SJSA1 (cell line): ENCODE data around the gene LSP1. TPM values are rescaled to one million over a fixed set of nuclear protein-coding genes. Genes with fewer than 3 reads are reported as not detected.

Source experiments
- DNase-seq, 2 experiments: peaks; one replicate each; pipeline ENCODE4 v3.0.0-alpha.2; 2015 to 2020; ENCODE audit warnings: low spot score in 2 of 2, low read depth in 1 of 2
- H3K27ac ChIP-seq: fragments of 250-450 bp; sonication (Bioruptor Pico); 2 replicates; pipeline ENCODE4 v1.5.1; 2020; ENCODE audit warnings: mild to moderate bottlenecking, moderate library complexity
- H3K27me3 ChIP-seq: fragments of 250-450 bp; sonication (Bioruptor Pico); replicated peaks from 2 replicates; pipeline ENCODE4 v1.5.1; 2020; ENCODE audit warnings: mild to moderate bottlenecking, moderate library complexity
- H3K36me3 ChIP-seq: fragments of 250-450 bp; sonication (Bioruptor Pico); 2 replicates; pipeline ENCODE4 v1.5.1; 2020; ENCODE audit warnings: mild to moderate bottlenecking
- H3K4me1 ChIP-seq: fragments of 250-450 bp; sonication (Bioruptor Pico); replicated peaks from 2 replicates; pipeline ENCODE4 v1.6.1; 2021; ENCODE audit warnings: mild to moderate bottlenecking
- H3K4me3 ChIP-seq: fragments of 250-450 bp; sonication (Bioruptor Pico); 2 replicates; pipeline ENCODE4 v1.5.1; 2020; ENCODE audit warnings: mild to moderate bottlenecking
- H3K9me3 ChIP-seq: fragments of 250-450 bp; sonication (Bioruptor Pico); replicated peaks from 2 replicates; pipeline ENCODE4 v1.5.1; 2020; ENCODE audit warnings: mild to moderate bottlenecking
- total RNA-seq: library from RNA; depleted of rRNA; stranded (reverse); fragments of >200 nt; shearing (Covaris generic); gene quantifications from 2 replicates; pipeline ENCODE4 v1.2.3, GENCODE V29; 2014

The LSP1 gene
- total RNA-seq, 1 experiment from 2014 or later = 0.50 TPM

- Histone ChIP-seq H3K9me3 (no peaks in the 10 kb centered on the region), H3K27me3 (no peaks in the 10 kb centered on the region), H3K4me1 (peaks cover 30% of the 10 kb centered on the region), H3K36me3 (no peaks in the 10 kb centered on the region), H3K4me3 (no peak overlapping the region), H3K27ac (peak overlapping the region; percentile 52)
- DNase-seq = peak in 1 of 2 experiments; percentile 10
Measured at GRCh38 chr11:1906611-1907423, 53.9 kb downstream of the LSP1 start.

GRCh38 chr11:1908618-1909017 lies 55.7 kb downstream of the LSP1 start:
- DNase-seq = peak in 1 of 2 experiments; percentile 12
- Histone ChIP-seq H3K27me3 (no peaks in the 10 kb centered on the region), H3K9me3 (no peaks in the 10 kb centered on the region), H3K4me1 (peaks cover 30% of the 10 kb centered on the region), H3K4me3 (no peak overlapping the region), H3K27ac (peak overlapping the region; percentile 2; the same call in 1 of the 2 replicates), H3K36me3 (no peaks in the 10 kb centered on the region)

GRCh38 chr11:1909524-1909923 lies 56.6 kb downstream of the LSP1 start:
- no peak overlapping the region for H3K27ac ChIP-seq
- no peaks in the 10 kb centered on the region for H3K27me3 ChIP-seq
- no peaks in the 10 kb centered on the region for H3K36me3 ChIP-seq
- H3K4me1 ChIP-seq = peaks cover 30% of the 10 kb centered on the region
- no peak for DNase-seq
- no peaks in the 10 kb centered on the region for H3K9me3 ChIP-seq
- H3K4me3 ChIP-seq = no peak overlapping the region

- no peaks in the 10 kb centered on the region for H3K27me3 ChIP-seq
- H3K4me1 ChIP-seq = peaks cover 12% of the 10 kb centered on the region; the same call in 1 of the 2 replicates
- H3K4me3 ChIP-seq = no peak overlapping the region
- DNase-seq = no peak
- no peaks in the 10 kb centered on the region for H3K36me3 ChIP-seq
- no peak overlapping the region for H3K27ac ChIP-seq
- no peaks in the 10 kb centered on the region for H3K9me3 ChIP-seq
Measured at GRCh38 chr11:1912289-1912878, 59.5 kb downstream of the LSP1 start.

- no peak for DNase-seq
- Histone ChIP-seq H3K4me1 (peaks cover 8% of the 10 kb centered on the region; the same call in 1 of the 2 replicates), H3K4me3 (no peak overlapping the region), H3K27me3 (no peaks in the 10 kb centered on the region), H3K9me3 (no peaks in the 10 kb centered on the region), H3K27ac (no peak overlapping the region), H3K36me3 (no peaks in the 10 kb centered on the region)
Measured at GRCh38 chr11:1913271-1914060, 60.6 kb downstream of the LSP1 start.

GRCh38 chr11:1915795-1916131 lies 62.9 kb downstream of the LSP1 start:
- Histone ChIP-seq H3K27ac (no peak overlapping the region), H3K9me3 (no peaks in the 10 kb centered on the region), H3K4me3 (no peak overlapping the region), H3K27me3 (no peaks in the 10 kb centered on the region), H3K4me1 (peaks cover under 1% of the 10 kb centered on the region), H3K36me3 (no peaks in the 10 kb centered on the region)
- DNase-seq = no peak

GRCh38 chr11:1916132-1916985 lies 63.5 kb downstream of the LSP1 start:
- H3K4me1 ChIP-seq = peaks cover 7% of the 10 kb centered on the region
- no peak overlapping the region for H3K4me3 ChIP-seq
- H3K27me3 ChIP-seq = no peaks in the 10 kb centered on the region
- H3K27ac ChIP-seq = no peak overlapping the region
- H3K9me3 ChIP-seq = no peaks in the 10 kb centered on the region
- no peaks in the 10 kb centered on the region for H3K36me3 ChIP-seq
- DNase-seq = no peak

- Histone ChIP-seq H3K4me3 (no peak overlapping the region), H3K27me3 (no peaks in the 10 kb centered on the region), H3K36me3 (no peaks in the 10 kb centered on the region), H3K9me3 (no peaks in the 10 kb centered on the region), H3K4me1 (peaks cover 14% of the 10 kb centered on the region), H3K27ac (no peak overlapping the region)
- no peak for DNase-seq
Measured at GRCh38 chr11:1916986-1917522, 64.2 kb downstream of the LSP1 start.

- Histone ChIP-seq H3K27ac (no peak overlapping the region), H3K4me3 (no peak overlapping the region), H3K9me3 (no peaks in the 10 kb centered on the region), H3K27me3 (0 out of 2 replicates have a peak, but pooled peaks cover 3% of the 10 kb centered on the region), H3K36me3 (no peaks in the 10 kb centered on the region), H3K4me1 (peaks cover 21% of the 10 kb centered on the region)
- no peak for DNase-seq
Measured at GRCh38 chr11:1917523-1918435, 64.9 kb downstream of the LSP1 start.

- Histone ChIP-seq H3K9me3 (no peaks in the 10 kb centered on the region), H3K4me1 (peaks cover 27% of the 10 kb centered on the region), H3K27me3 (peaks cover 5% of the 10 kb centered on the region; the same call in 1 of the 2 replicates), H3K4me3 (no peak overlapping the region), H3K27ac (no peak overlapping the region), H3K36me3 (no peaks in the 10 kb centered on the region)
- no peak for DNase-seq
Measured at GRCh38 chr11:1918436-1919315, 65.8 kb downstream of the LSP1 start.

- no peak within 1 kb of the TSS for H3K4me3 ChIP-seq
Measured at GRCh38 chr11:1919391-1920127, 66.7 kb downstream of the LSP1 start, which contains the start of gene TNNT3. TNNT3 (plus strand) TSS chr11:1919703; CDS start chr11:1922875, 3,172 bp downstream.

More at GRCh38 chr11:1919391-1920127, 66.7 kb downstream of the LSP1 start, which contains the start of gene TNNT3:
- Histone ChIP-seq H3K27me3 (peaks cover 5% of the 10 kb centered on the region; the same call in 1 of the 2 replicates), H3K27ac (no peak within 1 kb of the TSS), H3K4me1 (peaks cover 27% of the 10 kb centered on the region), H3K9me3 (no peaks in the 10 kb centered on the region), H3K36me3 (no peaks in the 10 kb centered on the region)
- DNase-seq = no peak
